Measurements from ENCODE around the gene SMIM45.

Gene SMIM45

GRCh38 chr22:41983513-41984405 is 31.8 kb downstream of the SMIM45 start:
- TF ChIP-seq POLR2A (IDR thresholded peaks at IDR 0.05) (no peak), CTCF (IDR thresholded peaks at IDR 0.05) (no peak)

GRCh38 chr22:41987276-41987675 is 35.3 kb downstream of the SMIM45 start:
- no peaks in the 10 kb centered on the region for H3K4me1 ChIP-seq
- no peak overlapping the region for H3K27ac ChIP-seq
- DNase-seq, result no peak
- H3K4me3 ChIP-seq, result no peak overlapping the region
- no peaks in the 10 kb centered on the region for H3K27me3 ChIP-seq
- intact Hi-C loops (cut with DNase I), result no loop called here
- no peaks in the 10 kb centered on the region for H3K36me3 ChIP-seq
- TF ChIP-seq CTCF (IDR thresholded peaks at IDR 0.05) (no peak), POLR2A (IDR thresholded peaks at IDR 0.05) (no peak)
- no peaks in the 10 kb centered on the region for H3K9me3 ChIP-seq
- WGBS, 2 donors, result 85 to 87% methylated on average over 2 to 3 of the region's 5 CpGs

More at GRCh38 chr22:41983513-41984405, 31.8 kb downstream of the SMIM45 start:
- H3K4me3 ChIP-seq, result no peak overlapping the region
- intact Hi-C loops (cut with DNase I), result no loop called here
- H3K27me3 ChIP-seq, result peaks cover 0 to 8% (median 0%) of the 10 kb centered on the region in 4 donors
- DNase-seq, result no peak
- no peaks in the 10 kb centered on the region for H3K9me3 ChIP-seq
- no peak overlapping the region for H3K27ac ChIP-seq
- no peaks in the 10 kb centered on the region for H3K36me3 ChIP-seq
- H3K4me1 ChIP-seq, result no peaks in the 10 kb centered on the region
- WGBS, 2 donors, result 53 to 58% methylated on average over 6 of the region's 6 CpGs

DNA sequence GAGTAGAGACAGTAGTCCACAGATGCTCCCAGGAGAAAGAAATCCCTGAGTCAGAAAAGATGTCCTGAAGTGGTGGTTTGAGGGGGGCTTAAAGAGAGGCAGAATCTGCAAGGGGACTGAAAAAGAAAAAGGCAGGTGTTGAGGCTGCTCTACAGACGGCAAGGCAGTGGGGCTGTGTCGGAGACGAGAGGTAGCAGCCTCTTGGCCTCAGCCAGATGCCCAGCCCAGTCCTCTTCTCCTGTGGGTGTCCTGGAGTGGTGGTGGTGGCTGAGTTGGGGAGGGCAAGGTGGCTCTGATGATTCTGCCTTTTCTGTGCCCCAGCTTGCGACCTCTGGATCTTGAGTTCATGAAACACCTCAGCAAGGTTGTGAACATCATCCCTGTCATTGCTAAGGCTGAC is 37.3 kb downstream of the SMIM45 start:
- H3K4me1 ChIP-seq, result no peaks in the 10 kb centered on the region

DNA sequence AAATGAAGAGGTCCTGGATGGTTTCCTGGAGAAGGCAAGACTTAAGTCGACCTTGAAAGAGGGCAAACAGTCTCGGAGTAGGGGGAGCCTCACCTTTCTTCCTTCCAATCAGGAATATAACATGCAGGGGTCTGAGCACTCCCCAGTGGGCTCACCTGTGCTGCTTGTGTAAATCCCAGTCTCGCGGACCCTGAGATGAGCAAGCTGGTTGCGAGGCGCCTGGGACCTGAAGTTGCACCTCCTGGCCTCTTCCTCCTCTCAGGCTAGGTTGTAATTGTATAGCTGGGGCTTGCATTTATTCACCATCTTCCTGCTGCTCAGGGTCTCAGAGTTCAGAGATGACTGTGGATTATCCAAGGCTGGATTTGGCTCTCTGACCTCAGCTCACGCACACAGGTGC is 39.2 kb downstream of the SMIM45 start:
- intact Hi-C loops (cut with DNase I), result no loop called here

More for the DNA sequence above, 37.3 kb downstream of the SMIM45 start:
- H3K36me3 ChIP-seq, result no peaks in the 10 kb centered on the region
- no peak for DNase-seq
- no peaks in the 10 kb centered on the region for H3K27me3 ChIP-seq
- H3K27ac ChIP-seq, result no peak overlapping the region
- no peaks in the 10 kb centered on the region for H3K9me3 ChIP-seq
- 73 to 85% methylated on average over 3 to 4 of the region's 4 CpGs for WGBS, 2 donors
- no peak overlapping the region for H3K4me3 ChIP-seq
- TF ChIP-seq POLR2A (IDR thresholded peaks at IDR 0.05) (no peak), CTCF (IDR thresholded peaks at IDR 0.05) (no peak)
- intact Hi-C loops (cut with DNase I), result no loop called here

More for the DNA sequence above, 39.2 kb downstream of the SMIM45 start:
- Histone ChIP-seq H3K4me3 (no peak overlapping the region), H3K36me3 (no peaks in the 10 kb centered on the region), H3K9me3 (no peaks in the 10 kb centered on the region), H3K27ac (no peak overlapping the region), H3K4me1 (no peaks in the 10 kb centered on the region), H3K27me3 (no peaks in the 10 kb centered on the region)
- WGBS, 2 donors, result 87 to 100% methylated on average over 2 to 7 of the region's 7 CpGs
- TF ChIP-seq CTCF (IDR thresholded peaks at IDR 0.05) (no peak), POLR2A (IDR thresholded peaks at IDR 0.05) (no peak)
- DNase-seq, result no peak

All from esophagus squamous epithelium (tissue), 5 donors.